K562 (cell line): ENCODE measurements around the gene SYCP1.

Experiments used
- E2F6 ChIP-seq, 2 experiments: IDR thresholded peaks; 2 replicates each; pipeline ENCODE4 v1.6.1; 2011; ENCODE audit warnings: borderline replicate concordance in 1 of 2, control low read depth in 1 of 2, low read depth in 1 of 2, low read length in 1 of 2, mild to moderate bottlenecking in 1 of 2, mixed read lengths in 1 of 2, moderate library complexity in 1 of 2; ENCODE audit not compliant: insufficient read depth in 1 of 2, insufficient read length in 1 of 2, poor library complexity in 1 of 2, severe bottlenecking in 1 of 2; ENCODE audit errors: extremely low read depth in 1 of 2
- GATAD2B ChIP-seq: fragments of 450-650 bp; IDR thresholded peaks from 2 replicates; pipeline ENCODE4 v1.6.1; 2017; ENCODE audit warnings: mild to moderate bottlenecking, borderline replicate concordance
- JUND ChIP-seq, 2 experiments: IDR thresholded peaks; 2 replicates in 1 of 2; 3 replicates in 1 of 2; pipeline ENCODE4 v1.6.1; 2011; ENCODE audit warnings: borderline replicate concordance in 2 of 2, low read depth in 2 of 2, low read length in 2 of 2, improper control_type of control experiment in 1 of 2, missing biosample characterization in 1 of 2, missing genetic modification characterization in 1 of 2, missing genetic modification reagents in 1 of 2
- RFX7 ChIP-seq: fragments of 250-450 bp; sonication (Bioruptor Pico); IDR thresholded peaks from 2 replicates; pipeline ENCODE4 v1.5.1; 2021; ENCODE audit warnings: mild to moderate bottlenecking
- USF2 ChIP-seq: sonication (generic); formaldehyde crosslinking; IDR thresholded peaks from 2 replicates; pipeline ENCODE4 v1.5.0; 2020; ENCODE audit warnings: missing genetic modification reagents
- ZFX ChIP-seq: sonication (generic); formaldehyde crosslinking; IDR thresholded peaks from 2 replicates; pipeline ENCODE4 v1.8.0; 2022; ENCODE audit warnings: mild to moderate bottlenecking, missing genetic modification reagents, moderate library complexity
- ZNF224 ChIP-seq: sonication (generic); formaldehyde crosslinking; IDR thresholded peaks from 2 replicates; pipeline ENCODE4 v1.8.0; 2022; ENCODE audit warnings: mild to moderate bottlenecking, missing genetic modification reagents

GRCh38 chr1:114820392-114820791, 34.3 kb upstream of the SYCP1 start:
- TF ChIP-seq JUND (IDR thresholded peaks at IDR 0.05; ENCODE audit: borderline replicate concordance, low read depth, low read length) (no peak), JUND (tag; IDR thresholded peaks at IDR 0.05; ENCODE audit: borderline replicate concordance, low read depth, low read length) (no peak), ZFX (CRISPR knock-in tag) (no peak), RFX7 (CRISPR knock-in tag) (no peak), E2F6 (IDR thresholded peaks at IDR 0.05; ENCODE audit: borderline replicate concordance in 1 of 2, extremely low read depth in 1 of 2, insufficient read depth in 1 of 2, insufficient read length in 1 of 2, low read depth in 1 of 2, low read length in 1 of 2, poor library complexity in 1 of 2, severe bottlenecking in 1 of 2) (no peak), USF2 (CRISPR knock-in tag) (peak; percentile 29; the same call in 1 of the 2 replicates), GATAD2B (no peak), ZNF224 (CRISPR knock-in tag) (no peak)
